OCI-LY7 (cell line): ENCODE data around the gene KIAA1755. TPM values are rescaled to one million over a fixed set of nuclear protein-coding genes. Genes with fewer than 3 reads are reported as not detected.

Source experiments
- BruUV-seq: library from RNA; stranded (reverse); fragments of 400-500 nt; replicated peaks from 2 replicates; lab custom pipeline; 2021; lab: Mats Ljungman, UMichigan
- CTCF ChIA-PET: fragments of 300-600 bp; sonication (Branson Sonifier 250); formaldehyde crosslinking; loops from one replicate; lab custom pipeline; 2022; ENCODE audit warnings: antibody characterized with exemption; ENCODE audit not compliant: unreplicated experiment; lab: Charles Lee
- POLR2A ChIA-PET: fragments of 300-600 bp; sonication (Branson Sonifier 250); formaldehyde crosslinking; loops from one replicate; lab custom pipeline; 2022; ENCODE audit warnings: antibody characterized with exemption; lab: Charles Lee
- DNase-seq: peaks from one replicate; pipeline ENCODE4 v3.0.0-alpha.2; 2015; ENCODE audit warnings: low spot score
- H2AFZ ChIP-seq: fragments of 200-600 bp; sonication (generic), shearing (Covaris generic); 2 replicates; pipeline ENCODE4 v1.6.1; 2014; ENCODE audit warnings: mild to moderate bottlenecking, antibody characterized with exemption, low read length, moderate library complexity
- H3K27ac ChIP-seq: fragments of 200-600 bp; sonication (generic); 2 replicates; pipeline ENCODE4 v1.5.1; 2014; ENCODE audit warnings: mixed run types, low read depth, mild to moderate bottlenecking, moderate library complexity, low read length, inconsistent platforms; ENCODE audit not compliant: poor library complexity, severe bottlenecking
- H3K36me3 ChIP-seq: fragments of 200-600 bp; sonication (generic); 2 replicates; pipeline ENCODE4 v1.6.1; 2014; ENCODE audit warnings: mild to moderate bottlenecking, antibody characterized with exemption, low read length, moderate library complexity, mixed read lengths; ENCODE audit not compliant: insufficient read depth
- H3K4me1 ChIP-seq: fragments of 200-600 bp; sonication (generic); 2 replicates; pipeline ENCODE4 v1.5.1; 2014; ENCODE audit warnings: mild to moderate bottlenecking, low read length; ENCODE audit not compliant: insufficient read depth, poor library complexity, severe bottlenecking
- H3K4me2 ChIP-seq: fragments of 200-600 bp; sonication (generic); 2 replicates; pipeline ENCODE4 v1.6.1; 2014; ENCODE audit warnings: mild to moderate bottlenecking, low read length
- H3K4me3 ChIP-seq: fragments of 200-600 bp; sonication (generic); 2 replicates; pipeline ENCODE4 v1.5.1; 2014; ENCODE audit warnings: mild to moderate bottlenecking, low read depth, low read length; ENCODE audit not compliant: poor library complexity, severe bottlenecking
- H3K79me2 ChIP-seq: fragments of 200-600 bp; sonication (generic); 2 replicates; pipeline ENCODE4 v1.6.1; 2016; ENCODE audit warnings: low read depth, mild to moderate bottlenecking, low read length, moderate library complexity, mixed read lengths; ENCODE audit not compliant: insufficient read depth
- H3K9me2 ChIP-seq: fragments of 200-600 bp; sonication (generic); 2 replicates; pipeline ENCODE4 v1.6.1; 2016; ENCODE audit warnings: mild to moderate bottlenecking, low read length, mixed read lengths; ENCODE audit not compliant: insufficient read depth
- H3K9me3 ChIP-seq: fragments of 200-600 bp; sonication (generic); 2 replicates; pipeline ENCODE4 v1.6.1; 2014; ENCODE audit warnings: mild to moderate bottlenecking, mixed run types, low read length, mixed read lengths
- H4K20me1 ChIP-seq: fragments of 200-600 bp; sonication (generic); 2 replicates; pipeline ENCODE4 v1.6.1; 2014; ENCODE audit warnings: mild to moderate bottlenecking, antibody characterized with exemption, low read length, moderate library complexity, mixed read lengths; ENCODE audit not compliant: insufficient read depth
- CTCF ChIP-seq: fragments of 200-600 bp; sonication (generic); conservative IDR thresholded peaks from 2 replicates; pipeline ENCODE4 v1.5.1; 2014; ENCODE audit warnings: mild to moderate bottlenecking, antibody characterized with exemption, low read length, moderate library complexity, mixed read lengths
- EZH2phosphoT487 ChIP-seq: fragments of 200-600 bp; sonication (generic); IDR thresholded peaks from 2 replicates; pipeline ENCODE4 v1.6.1; 2018; ENCODE audit warnings: low read depth, borderline replicate concordance, mild to moderate bottlenecking, mixed run types, antibody characterized with exemption, low read length, moderate library complexity, mixed read lengths
- intact Hi-C: fragments of 100-400 bp; cut with micrococcal nuclease; formaldehyde crosslinking; loops from one replicate; pipeline ENCODE4 v1.10.0; 2022; ENCODE audit not compliant: unreplicated experiment
- total RNA-seq, 2 experiments: library from RNA; depleted of rRNA in 1 of 2; stranded (reverse); fragments of >200 nt in 1 of 2; shearing (Covaris generic) in 1 of 2; gene quantifications; 2 replicates each; pipeline ENCODE4 v1.2.3, GENCODE V29; 2014 to 2022

Gene KIAA1755
- total RNA-seq, 2 experiments from 2014 or later: not detected

DNA sequence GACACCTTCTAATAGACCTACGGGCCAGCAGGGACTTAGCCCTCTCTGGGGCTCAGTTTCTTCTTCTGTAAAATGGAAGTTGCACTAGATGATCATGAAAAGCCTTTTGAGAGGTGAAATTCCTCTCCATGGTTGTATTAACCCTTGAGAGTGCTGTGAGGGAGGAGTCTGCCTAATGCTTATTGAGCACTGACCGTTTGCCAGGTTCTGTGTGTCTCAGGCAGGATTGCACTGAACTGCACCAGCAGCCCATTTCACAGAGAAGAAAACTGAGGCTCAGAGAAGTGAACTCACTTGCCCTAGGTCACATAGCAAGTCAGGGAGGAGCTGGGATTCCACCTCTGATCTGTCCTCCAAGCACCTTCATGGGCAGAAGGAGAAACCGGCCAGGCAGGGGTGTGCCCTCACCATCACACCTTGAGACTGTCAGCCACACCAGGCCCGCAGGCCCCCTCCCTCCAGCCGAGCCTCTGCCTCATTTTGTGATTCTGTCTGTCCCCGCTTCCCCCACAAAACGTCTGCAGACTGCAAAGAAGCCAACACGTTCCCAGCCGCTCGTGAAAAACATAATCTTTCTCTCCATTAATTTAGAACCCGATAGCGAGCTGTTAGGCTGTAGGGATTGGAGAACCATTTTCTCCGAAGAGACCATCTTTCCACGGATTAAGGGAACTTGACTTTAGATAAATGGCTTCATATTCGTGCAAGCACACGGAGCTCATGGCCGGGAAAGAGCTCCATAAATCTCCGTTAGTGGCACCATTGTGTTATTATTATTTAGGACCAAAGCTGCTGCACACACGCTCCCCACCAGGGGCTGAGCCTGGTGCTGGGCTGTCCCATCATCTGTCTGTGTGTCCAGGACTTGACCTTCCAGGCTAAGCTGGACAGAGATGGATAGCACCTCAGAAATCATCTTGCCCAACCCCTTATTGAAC lies 46.0 kb downstream of the KIAA1755 start:
- Histone ChIP-seq H2AFZ (no peak overlapping the region), H4K20me1 (no peaks in the 10 kb centered on the region), H3K36me3 (no peaks in the 10 kb centered on the region), H3K9me2 (no peaks in the 10 kb centered on the region), H3K4me3 (no peak overlapping the region), H3K9me3 (no peaks in the 10 kb centered on the region), H3K27ac (no peak overlapping the region), H3K4me2 (no peak overlapping the region), H3K4me1 (no peaks in the 10 kb centered on the region), H3K79me2 (no peaks in the 10 kb centered on the region)
- no TSS peak for BruUV-seq
- TF ChIP-seq EZH2phosphoT487 (no peak), CTCF (no peak)
- CTCF ChIA-PET: no interaction called here
- POLR2A ChIA-PET: interaction anchor here (0.6 kb wide), 2 partner anchors 126 to 139 kb away, joined by 3 to 4 read pairs; no protein-coding TSS in a partner anchor
- intact Hi-C loops: no loop called here
- no peak for DNase-seq

DNA sequence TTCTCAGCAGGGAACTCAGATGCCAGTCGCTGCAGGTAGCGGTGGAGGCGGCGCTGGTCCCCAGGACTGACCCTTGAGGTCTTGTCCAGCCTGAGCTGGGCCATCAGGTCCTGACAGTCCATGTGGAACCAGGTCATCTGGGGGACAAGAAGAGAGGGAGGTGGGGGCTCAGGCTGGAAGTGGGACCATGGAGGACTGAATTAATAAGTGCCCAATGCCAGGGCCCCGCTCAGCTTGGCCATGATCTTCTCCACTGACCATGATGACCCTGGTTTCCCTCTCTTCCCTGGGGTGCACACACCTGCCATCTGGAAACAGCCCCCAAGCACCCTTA lies 47.0 kb downstream of the KIAA1755 start:
- intact Hi-C loops: no loop called here
- CTCF ChIA-PET: interaction anchor here (0.6 kb wide), 1 partner anchor 76 kb away, joined by 3 read pairs; no protein-coding TSS in a partner anchor

More for the DNA sequence above, 47.0 kb downstream of the KIAA1755 start:
- no TSS peak for BruUV-seq
- Histone ChIP-seq H3K4me3 (no peak overlapping the region), H3K9me3 (no peaks in the 10 kb centered on the region), H3K36me3 (no peaks in the 10 kb centered on the region), H3K79me2 (no peaks in the 10 kb centered on the region), H3K27ac (no peak overlapping the region), H3K4me1 (no peaks in the 10 kb centered on the region), H2AFZ (no peak overlapping the region), H3K4me2 (no peak overlapping the region), H4K20me1 (no peaks in the 10 kb centered on the region), H3K9me2 (no peaks in the 10 kb centered on the region)
- DNase-seq: no peak
- TF ChIP-seq EZH2phosphoT487: no peak
- TF ChIP-seq CTCF: no peak
- POLR2A ChIA-PET: interaction anchor here (0.6 kb wide), 1 partner anchor 138 kb away, joined by 4 read pairs; no protein-coding TSS in a partner anchor
